Memory B cell (primary cell): ENCODE data around the gene FKBP14.
A peak's percentile ranks its signal among the peaks of the same experiment; 100 is the strongest.
"Not testable (repeated sequence)": the region's sequence is repeated elsewhere in the genome, so short reads cannot be mapped to it uniquely, and the experiment has no call there.

Experiments used
- ATAC-seq: fragments of 150-1000 bp; cut with Tn5 transposase; 2 replicates; pipeline ENCODE4 v1.10.0; 2021; ENCODE audit warnings: low read depth, mild to moderate bottlenecking, moderate library complexity
- DNase-seq, 2 donors: peaks; one replicate each; pipeline ENCODE4 v3.0.0; 2022; ENCODE audit warnings: low spot score in 2 of 2
- H3K27ac Mint-ChIP-seq: one replicate; pipeline ENCODE4 v1.8.0; 2022; ENCODE audit warnings: mild to moderate bottlenecking, moderate library complexity, mixed read lengths
- H3K27me3 Mint-ChIP-seq: one replicate; pipeline ENCODE4 v1.8.0; 2022; ENCODE audit warnings: mixed read lengths
- H3K36me3 Mint-ChIP-seq: one replicate; pipeline ENCODE4 v1.8.0; 2022; ENCODE audit warnings: mild to moderate bottlenecking, mixed read lengths
- H3K4me1 Mint-ChIP-seq: one replicate; pipeline ENCODE4 v1.8.0; 2022; ENCODE audit warnings: mixed read lengths
- H3K4me3 Mint-ChIP-seq: one replicate; pipeline ENCODE4 v1.8.0; 2022; ENCODE audit warnings: mild to moderate bottlenecking, moderate library complexity, mixed read lengths
- H3K9me3 Mint-ChIP-seq: one replicate; pipeline ENCODE4 v1.8.0; 2022; ENCODE audit warnings: mixed read lengths

Gene FKBP14

GRCh38 chr7:30026229-30027064 lies at the start of gene FKBP14:
FKBP14 (minus strand) TSS chr7:30026702; CDS start chr7:30026508, 194 bp downstream.
- ATAC-seq, result peak; percentile 76
- H3K9me3 Mint-ChIP-seq, result no peaks in the 10 kb centered on the region
- H3K4me3 Mint-ChIP-seq, result peak within 1 kb of the TSS; percentile 97
- H3K36me3 Mint-ChIP-seq, result peaks cover 1% of the 10 kb centered on the region
- peak within 1 kb of the TSS; percentile 97 for H3K27ac Mint-ChIP-seq
- peak; percentile 77 to 84 for DNase-seq
- H3K27me3 Mint-ChIP-seq, result no peaks in the 10 kb centered on the region
- peaks cover 19% of the 10 kb centered on the region for H3K4me1 Mint-ChIP-seq

- no peak for DNase-seq
- Mint-ChIP-seq H3K27me3 (no peaks in the 10 kb centered on the region), H3K4me1 (peaks cover 3% of the 10 kb centered on the region), H3K36me3 (peaks cover 23% of the 10 kb centered on the region), H3K4me3 (no peak overlapping the region), H3K9me3 (no peaks in the 10 kb centered on the region), H3K27ac (no peak overlapping the region)
- ATAC-seq, result no peak
Observed at GRCh38 chr7:30074422-30075030, 48.0 kb upstream of the FKBP14 start.

- Mint-ChIP-seq H3K27me3 (no peaks in the 10 kb centered on the region), H3K27ac (no peak overlapping the region), H3K36me3 (peaks cover 13% of the 10 kb centered on the region), H3K9me3 (no peaks in the 10 kb centered on the region), H3K4me3 (no peak overlapping the region), H3K4me1 (peaks cover 3% of the 10 kb centered on the region)
- DNase-seq (no peak), ATAC-seq (no peak)
Observed at GRCh38 chr7:30072735-30073134, 46.2 kb upstream of the FKBP14 start.

- Mint-ChIP-seq H3K36me3 (peaks cover 11% of the 10 kb centered on the region), H3K27ac (no peak overlapping the region), H3K4me1 (peaks cover 3% of the 10 kb centered on the region), H3K4me3 (no peak overlapping the region), H3K9me3 (no peaks in the 10 kb centered on the region), H3K27me3 (no peaks in the 10 kb centered on the region)
- DNase-seq (no peak), ATAC-seq (no peak)
Observed at GRCh38 chr7:30070052-30070451, 43.5 kb upstream of the FKBP14 start.

GRCh38 chr7:30069096-30069867 lies 42.8 kb upstream of the FKBP14 start:
- Mint-ChIP-seq H3K4me1 (peaks cover 3% of the 10 kb centered on the region), H3K27ac (no peak overlapping the region), H3K27me3 (no peaks in the 10 kb centered on the region), H3K4me3 (no peak overlapping the region), H3K36me3 (peaks cover 11% of the 10 kb centered on the region), H3K9me3 (no peaks in the 10 kb centered on the region)
- ATAC-seq, result no peak
- no peak for DNase-seq

- no peaks in the 10 kb centered on the region for H3K27me3 Mint-ChIP-seq
- H3K27ac Mint-ChIP-seq, result peak overlapping the region; percentile 4
- H3K9me3 Mint-ChIP-seq, result no peaks in the 10 kb centered on the region
- no peak overlapping the region for H3K4me3 Mint-ChIP-seq
- no peak for ATAC-seq
- H3K4me1 Mint-ChIP-seq, result no peaks in the 10 kb centered on the region
- DNase-seq, result no peak
- peaks cover 11% of the 10 kb centered on the region for H3K36me3 Mint-ChIP-seq
Observed at GRCh38 chr7:30068117-30068516, 41.6 kb upstream of the FKBP14 start.

GRCh38 chr7:30066687-30067086 lies 40.2 kb upstream of the FKBP14 start:
- no peak for DNase-seq
- H3K27ac Mint-ChIP-seq, result no peak overlapping the region
- H3K36me3 Mint-ChIP-seq, result peaks cover 9% of the 10 kb centered on the region
- no peak overlapping the region for H3K4me3 Mint-ChIP-seq
- no peaks in the 10 kb centered on the region for H3K27me3 Mint-ChIP-seq
- peaks cover 8% of the 10 kb centered on the region for H3K4me1 Mint-ChIP-seq
- no peak for ATAC-seq
- H3K9me3 Mint-ChIP-seq, result no peaks in the 10 kb centered on the region

- no peak overlapping the region for H3K27ac Mint-ChIP-seq
- H3K36me3 Mint-ChIP-seq, result peaks cover 5% of the 10 kb centered on the region
- H3K4me1 Mint-ChIP-seq, result peaks cover 8% of the 10 kb centered on the region
- no peaks in the 10 kb centered on the region for H3K9me3 Mint-ChIP-seq
- no peaks in the 10 kb centered on the region for H3K27me3 Mint-ChIP-seq
- DNase-seq (no peak), ATAC-seq (no peak)
- no peak overlapping the region for H3K4me3 Mint-ChIP-seq
Observed at GRCh38 chr7:30065746-30066145, 39.2 kb upstream of the FKBP14 start.

GRCh38 chr7:30062587-30062986 lies 36.1 kb upstream of the FKBP14 start:
- peak; percentile 68 for ATAC-seq
- DNase-seq, result peak in 1 of 2 donors; percentile 16
- H3K36me3 Mint-ChIP-seq, result peaks cover 4% of the 10 kb centered on the region
- H3K27ac Mint-ChIP-seq, result peak overlapping the region; percentile 76
- H3K9me3 Mint-ChIP-seq, result peaks cover 2% of the 10 kb centered on the region
- no peaks in the 10 kb centered on the region for H3K27me3 Mint-ChIP-seq
- H3K4me1 Mint-ChIP-seq, result peaks cover 12% of the 10 kb centered on the region
- H3K4me3 Mint-ChIP-seq, result no peak overlapping the region

GRCh38 chr7:30061786-30062185 lies 35.3 kb upstream of the FKBP14 start:
- peaks cover 12% of the 10 kb centered on the region for H3K4me1 Mint-ChIP-seq
- not testable (repeated sequence) for H3K4me3 Mint-ChIP-seq, H3K27me3 Mint-ChIP-seq, H3K36me3 Mint-ChIP-seq, H3K9me3 Mint-ChIP-seq
- ATAC-seq (peak; percentile 91), DNase-seq (peak; percentile 24 to 35)
- H3K27ac Mint-ChIP-seq, result peak overlapping the region; percentile 45

- DNase-seq, result no peak
- no peak overlapping the region for H3K27ac Mint-ChIP-seq
- no peak overlapping the region for H3K4me3 Mint-ChIP-seq
- H3K36me3 Mint-ChIP-seq, result peaks cover 19% of the 10 kb centered on the region
- H3K27me3 Mint-ChIP-seq, result no peaks in the 10 kb centered on the region
- H3K9me3 Mint-ChIP-seq, result peaks cover 2% of the 10 kb centered on the region
- peaks cover 12% of the 10 kb centered on the region for H3K4me1 Mint-ChIP-seq
- ATAC-seq, result no peak
Observed at GRCh38 chr7:30057741-30058140, 31.2 kb upstream of the FKBP14 start.

- Mint-ChIP-seq H3K9me3 (peaks cover under 1% of the 10 kb centered on the region), H3K36me3 (peaks cover 27% of the 10 kb centered on the region), H3K27me3 (no peaks in the 10 kb centered on the region), H3K4me1 (no peaks in the 10 kb centered on the region), H3K27ac (no peak overlapping the region), H3K4me3 (no peak overlapping the region)
- no peak for ATAC-seq
- no peak for DNase-seq
Observed at GRCh38 chr7:30053068-30053467, 26.6 kb upstream of the FKBP14 start.

GRCh38 chr7:30049173-30049572 lies 22.7 kb upstream of the FKBP14 start:
- no peaks in the 10 kb centered on the region for H3K9me3 Mint-ChIP-seq
- H3K36me3 Mint-ChIP-seq, result peaks cover 28% of the 10 kb centered on the region
- DNase-seq, result no peak
- H3K27me3 Mint-ChIP-seq, result no peaks in the 10 kb centered on the region
- H3K27ac Mint-ChIP-seq, result no peak overlapping the region
- ATAC-seq, result no peak
- H3K4me3 Mint-ChIP-seq, result no peak overlapping the region
- H3K4me1 Mint-ChIP-seq, result no peaks in the 10 kb centered on the region

GRCh38 chr7:30048582-30048981 lies 22.1 kb upstream of the FKBP14 start:
- H3K4me1 Mint-ChIP-seq, result no peaks in the 10 kb centered on the region
- no peaks in the 10 kb centered on the region for H3K27me3 Mint-ChIP-seq
- DNase-seq, result no peak
- no peak overlapping the region for H3K27ac Mint-ChIP-seq
- no peak for ATAC-seq
- H3K9me3 Mint-ChIP-seq, result no peaks in the 10 kb centered on the region
- no peak overlapping the region for H3K4me3 Mint-ChIP-seq
- H3K36me3 Mint-ChIP-seq, result peaks cover 26% of the 10 kb centered on the region
